DMS53 treated with DMSO at 0.1 percent for 48 hours (cell line): ENCODE measurements around the gene CUEDC1.
A peak's percentile ranks its signal among the peaks of the same experiment; 100 is the strongest.

ENCODE experiments used
- DNase-seq: peaks from one replicate; lab custom pipeline; 2025; ENCODE audit not compliant: unreplicated experiment; lab: John Stamatoyannopoulos, UW

Gene CUEDC1

GRCh38 chr17:57880086-57880456 lies 75.1 kb downstream of the CUEDC1 start:
- no peak for DNase-seq

- DNase-seq, result no peak
These were observed 75.7 kb downstream of the CUEDC1 start for GRCh38 chr17:57879437-57880085.

- DNase-seq, result no peak
These were observed 77.3 kb downstream of the CUEDC1 start for GRCh38 chr17:57877803-57878377.

GRCh38 chr17:57876866-57877237 lies 78.4 kb downstream of the CUEDC1 start:
- no peak for DNase-seq

- DNase-seq, result no peak
These were observed 79.0 kb downstream of the CUEDC1 start for GRCh38 chr17:57876023-57876865.

GRCh38 chr17:57875290-57876022 lies 79.8 kb downstream of the CUEDC1 start:
- no peak for DNase-seq

- no peak for DNase-seq
These were observed 80.5 kb downstream of the CUEDC1 start for GRCh38 chr17:57874434-57875289.

- DNase-seq, result no peak
These were observed 81.2 kb downstream of the CUEDC1 start for GRCh38 chr17:57874058-57874419.

GRCh38 chr17:57873261-57874057 lies 81.8 kb downstream of the CUEDC1 start:
- no peak for DNase-seq

- no peak for DNase-seq
These were observed 82.7 kb downstream of the CUEDC1 start for GRCh38 chr17:57872536-57872935.

GRCh38 chr17:57871863-57872262 lies 83.3 kb downstream of the CUEDC1 start:
- DNase-seq, result no peak

GRCh38 chr17:57871155-57871554 lies 84.1 kb downstream of the CUEDC1 start:
- no peak for DNase-seq

- no peak for DNase-seq
These were observed 85.0 kb downstream of the CUEDC1 start for GRCh38 chr17:57870283-57870635.

GRCh38 chr17:57869617-57870282 lies 85.5 kb downstream of the CUEDC1 start:
- DNase-seq, result no peak

GRCh38 chr17:57868910-57869616 lies 86.1 kb downstream of the CUEDC1 start:
- DNase-seq, result no peak

GRCh38 chr17:57868007-57868909 lies 87.0 kb downstream of the CUEDC1 start:
- peak; percentile 17 for DNase-seq

- no peak for DNase-seq
These were observed 88.1 kb downstream of the CUEDC1 start for GRCh38 chr17:57867126-57867525.

GRCh38 chr17:57866723-57867122 lies 88.5 kb downstream of the CUEDC1 start:
- DNase-seq, result no peak
